ENCODE measurements around the gene CARD9. TPM values are rescaled to one million over a fixed set of nuclear protein-coding genes. Genes with fewer than 3 reads are reported as not detected.

The CARD9 gene
- total RNA-seq, 1 donor from 2014 or later, result 15.0 TPM

DNA sequence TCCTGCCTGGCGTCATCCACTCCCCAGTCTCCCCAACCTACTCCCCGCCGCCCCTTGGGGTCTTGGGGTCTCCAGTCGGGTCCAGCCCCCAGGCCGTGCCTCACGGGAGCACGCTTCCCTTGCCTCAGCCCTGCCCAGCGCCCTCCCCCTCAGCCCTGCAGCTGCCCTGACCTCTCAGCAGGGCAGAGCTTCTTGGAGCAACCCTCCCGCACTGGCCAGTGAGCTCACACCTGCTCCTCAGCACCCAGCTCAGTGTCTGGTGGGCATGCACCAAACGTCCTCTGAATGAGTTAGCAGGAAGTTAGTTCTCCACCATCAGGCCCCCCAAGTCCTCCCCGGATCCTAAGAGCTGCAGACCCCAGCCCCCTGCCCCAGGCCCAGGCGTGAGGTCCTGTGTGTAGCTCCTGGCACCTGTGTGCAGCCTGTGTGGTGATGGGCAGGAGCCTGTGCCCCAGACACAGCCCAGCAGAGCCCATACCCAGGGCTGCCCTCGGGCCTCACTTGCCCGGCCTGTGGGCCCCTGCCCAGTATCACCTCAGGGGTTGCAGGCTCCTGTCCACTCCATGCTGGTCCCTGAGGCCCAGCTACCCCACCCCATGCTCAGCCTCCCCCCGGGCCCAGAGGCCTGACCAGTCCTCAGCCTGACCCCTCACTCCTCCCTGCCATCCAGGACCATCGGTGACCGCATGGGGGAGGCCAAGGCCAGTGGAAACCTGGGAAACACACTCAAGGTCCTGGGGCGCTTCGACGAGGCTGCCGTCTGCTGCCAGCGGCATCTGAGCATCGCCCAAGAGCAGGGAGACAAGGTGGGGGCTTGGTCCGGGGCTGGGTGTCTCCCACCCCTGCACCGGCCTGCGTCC is 37.9 kb downstream of the CARD9 start:
- Histone ChIP-seq H3K4me3 (no peak overlapping the region), H3K9me3 (no peaks in the 10 kb centered on the region), H3K27me3 (ENCODE audit: low read depth) (no peaks in the 10 kb centered on the region), H3K4me1 (no peaks in the 10 kb centered on the region), H3K36me3 (peaks cover 29% of the 10 kb centered on the region), H3K27ac (no peak overlapping the region)
- no peak for TF ChIP-seq CTCF (IDR thresholded peaks at IDR 0.05)
- no peak for DNase-seq
- intact Hi-C loops (cut with DNase I), result no loop called here
- ATAC-seq, result no peak

GRCh38 chr9:136334541-136334940 is 38.9 kb downstream of the CARD9 start:
- TF ChIP-seq CTCF (IDR thresholded peaks at IDR 0.05), result no peak
- ATAC-seq (no peak), DNase-seq (no peak)
- Histone ChIP-seq H3K4me3 (no peak overlapping the region), H3K9me3 (no peaks in the 10 kb centered on the region), H3K27ac (no peak overlapping the region), H3K36me3 (peaks cover 23% of the 10 kb centered on the region), H3K4me1 (no peaks in the 10 kb centered on the region), H3K27me3 (ENCODE audit: low read depth) (no peaks in the 10 kb centered on the region)
- intact Hi-C loops (cut with DNase I), result no loop called here

GRCh38 chr9:136333486-136333885 is 40.0 kb downstream of the CARD9 start:
- no peaks in the 10 kb centered on the region for H3K9me3 ChIP-seq
- H3K4me3 ChIP-seq, result no peak overlapping the region
- H3K27me3 ChIP-seq (ENCODE audit: low read depth), result no peaks in the 10 kb centered on the region
- H3K27ac ChIP-seq, result no peak overlapping the region
- ATAC-seq (no peak), DNase-seq (no peak)
- H3K36me3 ChIP-seq, result peaks cover 21% of the 10 kb centered on the region
- TF ChIP-seq CTCF (IDR thresholded peaks at IDR 0.05), result no peak
- intact Hi-C loops (cut with DNase I), result no loop called here
- H3K4me1 ChIP-seq, result peaks cover 8% of the 10 kb centered on the region

DNA sequence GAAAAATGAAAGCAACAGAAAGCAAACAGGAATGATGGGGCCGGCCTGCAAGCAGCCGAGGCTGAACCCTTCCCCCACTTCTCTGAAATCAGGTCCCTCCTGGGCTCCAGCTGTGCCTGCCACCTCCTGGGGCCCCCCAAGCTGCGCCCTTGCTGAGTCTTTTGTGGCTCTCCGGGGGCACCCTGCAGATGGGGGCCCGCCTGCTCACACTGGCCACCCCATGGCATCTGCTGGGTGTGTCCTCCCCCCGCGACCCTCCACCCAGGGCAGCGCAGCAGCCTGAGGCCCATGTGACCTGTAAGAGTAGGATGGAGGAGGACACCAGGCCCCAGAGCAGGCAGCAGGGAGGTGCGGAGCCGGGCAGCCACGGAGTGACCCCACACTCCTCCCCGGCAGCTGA is 40.4 kb downstream of the CARD9 start:
- ATAC-seq (no peak), DNase-seq (no peak)
- intact Hi-C loops (cut with DNase I), result no loop called here
- H3K4me3 ChIP-seq, result no peak overlapping the region
- no peak overlapping the region for H3K27ac ChIP-seq
- peaks cover 17% of the 10 kb centered on the region for H3K36me3 ChIP-seq
- H3K4me1 ChIP-seq, result peaks cover 12% of the 10 kb centered on the region
- H3K27me3 ChIP-seq (ENCODE audit: low read depth), result no peaks in the 10 kb centered on the region
- TF ChIP-seq CTCF (IDR thresholded peaks at IDR 0.05), result no peak
- H3K9me3 ChIP-seq, result no peaks in the 10 kb centered on the region

DNA sequence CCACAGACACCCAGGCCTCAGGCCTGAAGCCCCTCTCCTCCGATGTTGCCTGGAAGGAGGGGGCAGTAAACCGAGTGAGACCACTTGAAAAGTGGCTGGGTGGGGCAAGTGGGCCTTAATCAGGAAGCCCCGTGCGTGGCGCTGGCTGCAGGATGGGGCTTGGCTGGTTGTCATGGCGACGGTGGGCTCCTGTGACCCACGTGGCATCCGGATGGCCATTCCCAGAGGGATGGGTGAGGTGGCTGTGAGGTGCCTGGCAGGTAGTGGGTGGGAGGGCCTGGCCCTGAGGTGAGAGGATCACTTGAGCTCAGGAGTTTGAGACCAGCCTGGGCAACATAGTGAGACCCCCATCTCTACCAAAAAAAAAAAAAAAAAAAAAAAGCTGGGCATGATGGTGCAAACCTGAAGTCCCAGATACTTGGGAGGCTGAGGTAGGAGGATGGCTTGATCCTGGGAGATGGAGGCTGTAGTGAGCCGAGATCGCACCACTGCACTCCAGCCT is 40.9 kb downstream of the CARD9 start:
- peaks cover 15% of the 10 kb centered on the region for H3K4me1 ChIP-seq
- H3K27ac ChIP-seq, result no peak overlapping the region
- TF ChIP-seq CTCF (IDR thresholded peaks at IDR 0.05), result no peak
- ATAC-seq (no peak), DNase-seq (no peak)
- intact Hi-C loops (cut with DNase I), result no loop called here
- no peak overlapping the region for H3K4me3 ChIP-seq
- H3K9me3 ChIP-seq, result no peaks in the 10 kb centered on the region
- H3K36me3 ChIP-seq, result peaks cover 13% of the 10 kb centered on the region
- H3K27me3 ChIP-seq (ENCODE audit: low read depth), result no peaks in the 10 kb centered on the region
